RWPE2 (cell line): ENCODE data around the gene BORCS5.

Experiments used
- ATAC-seq: fragments of 200-7000 bp; cut with Tn5 transposase; 3 replicates; pipeline ENCODE4 v1.9.1; 2021; ENCODE audit warnings: low read depth
- DNase-seq: peaks from one replicate; pipeline ENCODE4 v3.0.0-alpha.2; 2020; ENCODE audit warnings: low spot score
- H3K27ac ChIP-seq: fragments of 450-650 bp; 2 replicates; pipeline ENCODE4 v1.5.1; 2017; ENCODE audit warnings: mild to moderate bottlenecking; ENCODE audit not compliant: poor library complexity, severe bottlenecking
- H3K27me3 ChIP-seq: fragments of 250-450 bp; sonication (Bioruptor Pico); 2 replicates; pipeline ENCODE4 v1.5.1; 2021; ENCODE audit warnings: mild to moderate bottlenecking, moderate library complexity; ENCODE audit not compliant: insufficient read depth, poor library complexity, severe bottlenecking
- H3K36me3 ChIP-seq: fragments of 250-450 bp; sonication (Bioruptor Pico); 2 replicates; pipeline ENCODE4 v1.5.1; 2020; ENCODE audit warnings: low read depth, mild to moderate bottlenecking, moderate library complexity
- H3K4me1 ChIP-seq: fragments of 250-450 bp; sonication (Bioruptor Pico); 2 replicates; pipeline ENCODE4 v1.5.1; 2021; ENCODE audit warnings: mild to moderate bottlenecking, moderate library complexity; ENCODE audit not compliant: insufficient read depth, poor library complexity, severe bottlenecking
- H3K4me3 ChIP-seq: fragments of 250-450 bp; sonication (Bioruptor Pico); 2 replicates; pipeline ENCODE4 v1.5.1; 2021; ENCODE audit warnings: mild to moderate bottlenecking, moderate library complexity; ENCODE audit not compliant: severe bottlenecking
- H3K9me3 ChIP-seq: fragments of 250-450 bp; sonication (Bioruptor Pico); 2 replicates; pipeline ENCODE4 v1.5.1; 2021; ENCODE audit warnings: mild to moderate bottlenecking, moderate library complexity; ENCODE audit not compliant: severe bottlenecking
- TF ChIP-seq, protein P1 (sequence below): fragments of 450-650 bp; IDR thresholded peaks from one replicate; pipeline ENCODE4 v1.5.1; 2017; ENCODE audit warnings: mild to moderate bottlenecking, moderate library complexity; ENCODE audit not compliant: poor library complexity, severe bottlenecking

The BORCS5 gene

DNA sequence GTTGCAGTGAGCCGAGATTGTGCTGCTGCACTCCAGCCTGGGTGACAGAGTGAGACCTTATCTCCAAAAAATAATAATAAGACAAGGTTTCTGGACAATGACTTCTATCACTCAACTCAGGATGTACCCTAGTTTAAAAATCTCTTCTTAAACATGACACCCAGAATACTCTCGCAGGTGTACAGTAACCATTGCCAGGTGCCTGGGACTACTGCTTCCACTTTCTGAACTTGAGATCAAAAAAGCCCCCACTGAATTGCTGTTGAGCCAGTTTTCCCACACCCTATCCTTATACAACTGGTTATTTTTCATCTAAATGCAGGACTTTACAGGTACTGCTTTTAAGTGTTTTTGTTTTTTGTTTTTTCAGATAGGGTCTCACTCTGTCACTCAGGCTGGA, 36.3 kb downstream of the BORCS5 start:
- Histone ChIP-seq H3K27ac (no peak overlapping the region), H3K4me3 (no peak overlapping the region), H3K4me1 (peaks cover 6% of the 10 kb centered on the region), H3K27me3 (no peaks in the 10 kb centered on the region), H3K9me3 (no peaks in the 10 kb centered on the region), H3K36me3 (no peaks in the 10 kb centered on the region)
- TF ChIP-seq, protein P1, sequence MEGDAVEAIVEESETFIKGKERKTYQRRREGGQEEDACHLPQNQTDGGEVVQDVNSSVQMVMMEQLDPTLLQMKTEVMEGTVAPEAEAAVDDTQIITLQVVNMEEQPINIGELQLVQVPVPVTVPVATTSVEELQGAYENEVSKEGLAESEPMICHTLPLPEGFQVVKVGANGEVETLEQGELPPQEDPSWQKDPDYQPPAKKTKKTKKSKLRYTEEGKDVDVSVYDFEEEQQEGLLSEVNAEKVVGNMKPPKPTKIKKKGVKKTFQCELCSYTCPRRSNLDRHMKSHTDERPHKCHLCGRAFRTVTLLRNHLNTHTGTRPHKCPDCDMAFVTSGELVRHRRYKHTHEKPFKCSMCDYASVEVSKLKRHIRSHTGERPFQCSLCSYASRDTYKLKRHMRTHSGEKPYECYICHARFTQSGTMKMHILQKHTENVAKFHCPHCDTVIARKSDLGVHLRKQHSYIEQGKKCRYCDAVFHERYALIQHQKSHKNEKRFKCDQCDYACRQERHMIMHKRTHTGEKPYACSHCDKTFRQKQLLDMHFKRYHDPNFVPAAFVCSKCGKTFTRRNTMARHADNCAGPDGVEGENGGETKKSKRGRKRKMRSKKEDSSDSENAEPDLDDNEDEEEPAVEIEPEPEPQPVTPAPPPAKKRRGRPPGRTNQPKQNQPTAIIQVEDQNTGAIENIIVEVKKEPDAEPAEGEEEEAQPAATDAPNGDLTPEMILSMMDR: no peak
- ATAC-seq (no peak), DNase-seq (no peak)

DNA sequence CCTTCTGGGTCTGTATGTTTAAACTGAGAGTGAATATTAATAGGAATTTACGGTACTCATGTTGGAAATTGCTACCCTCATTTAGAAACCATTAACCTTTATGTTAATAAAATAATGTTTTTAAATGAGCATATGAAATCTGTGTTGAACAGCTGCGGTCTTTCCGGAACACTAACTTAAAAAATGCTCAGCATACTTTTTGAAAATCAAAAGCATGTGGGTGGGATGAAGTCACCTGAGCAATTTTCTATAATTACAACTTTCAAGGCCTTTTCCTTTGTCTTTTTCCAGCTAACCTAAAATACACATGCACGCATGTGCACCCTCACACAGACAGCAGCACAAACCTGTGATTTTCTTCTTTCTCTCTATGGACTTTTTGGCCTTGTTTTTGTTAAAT, 39.8 kb downstream of the BORCS5 start:
- Histone ChIP-seq H3K27ac (no peak overlapping the region), H3K36me3 (no peaks in the 10 kb centered on the region), H3K27me3 (no peaks in the 10 kb centered on the region), H3K9me3 (no peaks in the 10 kb centered on the region), H3K4me3 (no peak overlapping the region), H3K4me1 (peaks cover 13% of the 10 kb centered on the region)
- ATAC-seq (no peak), DNase-seq (no peak)
- TF ChIP-seq, protein P1: no peak

DNA sequence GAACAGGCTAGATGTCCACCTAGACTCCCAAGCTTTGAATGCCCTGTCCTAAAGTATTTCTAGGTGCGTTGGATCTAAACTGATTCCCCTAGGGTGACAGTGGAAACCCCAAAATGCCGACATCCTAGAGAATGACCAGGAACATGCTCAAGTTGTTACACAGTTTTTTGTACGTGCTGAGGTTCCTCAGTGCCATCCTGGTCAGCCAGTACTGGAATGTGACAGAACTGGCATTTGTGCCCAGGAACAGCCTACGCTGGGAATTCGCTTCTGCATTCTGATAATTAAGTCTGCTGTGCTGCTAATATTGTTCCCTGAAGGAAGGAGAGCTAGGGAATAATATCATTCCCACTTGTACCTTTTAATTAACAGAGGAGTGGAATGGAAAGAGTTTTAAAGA, 40.3 kb downstream of the BORCS5 start:
- Histone ChIP-seq H3K36me3 (no peaks in the 10 kb centered on the region), H3K4me1 (peaks cover 13% of the 10 kb centered on the region), H3K27ac (no peak overlapping the region)

DNA sequence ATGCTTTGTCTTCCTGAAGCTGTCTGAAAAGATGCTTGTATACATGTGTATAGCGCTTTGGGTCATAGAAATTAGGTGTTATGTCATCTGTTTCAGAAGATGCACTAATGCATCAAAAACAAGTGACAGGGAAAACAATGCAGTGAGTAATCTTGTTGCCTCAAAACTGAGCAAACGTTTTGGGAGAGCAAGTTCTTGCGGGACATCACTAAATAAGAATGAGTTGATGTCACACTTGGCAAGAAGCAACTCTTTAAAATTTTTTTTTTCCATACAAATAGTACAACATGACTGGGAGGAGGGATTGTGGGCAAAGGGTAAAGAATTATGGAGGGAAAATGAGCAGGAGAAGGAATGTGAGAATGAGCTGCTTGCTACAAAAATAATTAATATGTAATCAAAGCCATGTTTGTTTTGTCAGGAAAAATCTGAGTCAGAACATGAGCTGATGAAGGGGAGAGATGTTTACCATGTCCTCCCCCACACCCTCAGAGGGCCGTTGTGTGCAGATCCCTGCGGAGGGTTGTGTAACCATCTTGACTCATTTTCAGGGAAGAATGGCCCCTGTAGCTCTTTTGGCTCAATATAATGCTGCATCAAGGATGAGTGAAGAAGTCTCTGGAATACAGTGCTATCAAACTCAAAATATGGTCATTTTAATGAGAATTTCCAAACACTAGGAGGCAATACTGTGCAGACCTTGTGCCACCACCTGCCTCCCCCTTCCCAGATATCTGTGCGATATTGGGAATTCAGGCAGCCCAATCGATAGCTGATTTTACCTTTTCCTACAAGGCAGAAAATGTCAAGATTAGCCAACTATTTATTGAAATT, 41.4 kb downstream of the BORCS5 start:
- TF ChIP-seq, protein P1: no peak
- Histone ChIP-seq H3K4me3 (no peak overlapping the region), H3K9me3 (no peaks in the 10 kb centered on the region), H3K27me3 (no peaks in the 10 kb centered on the region), H3K27ac (peak overlapping the region; percentile 32), H3K36me3 (no peaks in the 10 kb centered on the region), H3K4me1 (peaks cover 13% of the 10 kb centered on the region)
- ATAC-seq (peak; percentile 98), DNase-seq (peak; percentile 65)

More for the DNA sequence above, 40.3 kb downstream of the BORCS5 start:
- no peaks in the 10 kb centered on the region for H3K27me3 ChIP-seq
- TF ChIP-seq, protein P1: no peak
- H3K9me3 ChIP-seq: no peaks in the 10 kb centered on the region
- ATAC-seq (no peak), DNase-seq (no peak)
- no peak overlapping the region for H3K4me3 ChIP-seq

DNA sequence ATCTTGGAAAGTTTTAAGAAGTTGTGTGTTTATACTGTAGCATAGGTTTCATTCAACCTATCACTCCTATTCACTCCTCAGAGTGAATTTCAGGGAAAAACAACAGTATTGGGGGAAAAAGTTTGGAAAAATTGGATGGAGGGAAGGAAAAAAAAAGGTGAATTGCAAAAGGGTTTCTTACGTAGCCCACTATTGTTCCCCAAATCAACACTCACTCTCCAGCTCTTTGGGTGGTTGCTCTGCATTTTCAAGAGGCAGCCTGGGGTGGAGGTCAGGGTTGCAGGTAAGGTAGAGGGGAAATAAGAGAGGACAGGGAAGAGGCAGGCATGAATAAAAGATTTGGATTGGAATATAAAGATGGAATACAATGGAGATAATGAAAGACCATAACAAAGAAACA, 42.3 kb downstream of the BORCS5 start:
- Histone ChIP-seq H3K27me3 (no peaks in the 10 kb centered on the region), H3K4me1 (peaks cover 13% of the 10 kb centered on the region), H3K9me3 (no peaks in the 10 kb centered on the region), H3K4me3 (no peak overlapping the region), H3K27ac (no peak overlapping the region), H3K36me3 (no peaks in the 10 kb centered on the region)
- no peak for ATAC-seq
- no peak for DNase-seq
- TF ChIP-seq, protein P1: no peak
